NAMALWA (cell line): Measurements from ENCODE around the gene WFDC13.
"Not testable (repeated sequence)": the region's sequence is repeated elsewhere in the genome, so short reads cannot be mapped to it uniquely, and the experiment has no call there.

Experiments used
- DNase-seq: peaks from one replicate; pipeline ENCODE4 v3.0.0-alpha.2; 2015; ENCODE audit warnings: low spot score

WFDC13 gene

GRCh38 chr20:45701873-45702272 is at the start of gene WFDC13:
Gene WFDC13, plus strand, starts transcription at chr20:45702038. Its CDS starts 86 bp downstream, at chr20:45702124.
- no peak for DNase-seq

- DNase-seq, result not testable (repeated sequence)
These were observed 44.8 kb upstream of the WFDC13 start for GRCh38 chr20:45657038-45657437.

DNA sequence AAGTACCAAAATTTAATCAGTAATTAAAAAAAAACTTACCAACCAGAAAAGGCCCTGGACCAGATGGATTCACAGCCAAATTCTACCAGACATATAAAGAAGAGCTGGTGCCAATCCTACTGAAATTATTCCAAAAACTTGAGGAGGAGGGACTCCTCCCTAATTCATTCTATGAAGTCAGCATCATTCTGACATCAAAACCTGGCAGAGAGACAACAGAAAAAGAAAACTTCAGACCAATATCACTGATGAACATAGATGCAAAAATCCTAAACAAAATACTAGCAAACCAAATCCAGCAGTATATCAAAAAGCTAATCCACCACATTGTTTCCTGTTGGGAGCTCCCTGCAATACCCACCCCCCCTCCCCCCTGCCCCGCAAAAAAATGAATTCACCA is 31.7 kb upstream of the WFDC13 start, which contains the start of gene WFDC11:
WFDC11 (minus strand) TSS at position 101 of the 400 bp plus-strand sequence. CDS start 19,639 bp downstream, outside the sequence.
- DNase-seq, result no peak

- DNase-seq, result no peak
These were observed 29.1 kb upstream of the WFDC13 start for GRCh38 chr20:45672765-45673164.

DNA sequence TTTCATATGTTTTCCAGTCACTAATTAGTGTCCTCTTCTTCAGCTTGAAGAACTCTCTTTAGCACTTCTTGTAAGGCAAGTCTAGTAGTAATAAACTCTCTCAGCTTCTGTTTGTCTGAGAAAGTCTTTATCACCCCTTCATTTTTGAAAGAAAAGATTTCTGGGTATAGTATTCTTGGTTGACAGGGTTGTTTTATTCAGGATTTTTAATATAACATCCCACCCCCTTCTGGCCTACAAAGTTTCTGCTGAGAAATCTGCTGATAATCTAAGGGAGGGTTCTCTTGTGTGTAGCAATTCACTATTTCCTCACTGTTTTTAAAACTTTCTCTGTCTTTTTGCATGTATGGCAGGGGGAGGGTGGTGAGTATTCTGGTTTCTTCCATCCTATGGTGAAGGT is 22.2 kb upstream of the WFDC13 start:
- no peak for DNase-seq

DNA sequence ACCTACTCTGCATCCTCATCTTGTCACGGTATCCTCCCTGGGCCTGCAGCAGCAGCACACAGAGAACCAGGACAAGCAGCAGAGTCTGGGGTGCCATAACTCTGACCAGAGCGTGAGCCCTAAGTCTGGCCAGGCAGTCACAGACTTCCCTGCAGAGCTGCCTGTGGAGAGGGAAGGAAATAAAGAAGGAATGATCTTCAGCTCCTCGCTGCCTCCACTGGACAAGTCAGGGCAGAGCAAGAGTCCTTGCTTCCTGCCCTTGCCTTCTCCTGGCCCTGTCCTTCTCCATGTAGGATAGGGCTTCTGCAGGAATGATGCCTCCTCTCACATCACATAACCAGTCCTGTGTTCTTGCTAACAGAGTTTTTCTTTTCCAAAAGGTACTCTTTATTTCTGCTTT is 15.9 kb upstream of the WFDC13 start:
- DNase-seq, result no peak

GRCh38 chr20:45693346-45693745 is 8.5 kb upstream of the WFDC13 start:
- DNase-seq, result not testable (repeated sequence)

- DNase-seq, result no peak
These were observed 6.3 kb upstream of the WFDC13 start for GRCh38 chr20:45695496-45695895.

- no peak for DNase-seq
These were observed 734 bp upstream of the WFDC13 start for GRCh38 chr20:45701104-45701503.

DNA sequence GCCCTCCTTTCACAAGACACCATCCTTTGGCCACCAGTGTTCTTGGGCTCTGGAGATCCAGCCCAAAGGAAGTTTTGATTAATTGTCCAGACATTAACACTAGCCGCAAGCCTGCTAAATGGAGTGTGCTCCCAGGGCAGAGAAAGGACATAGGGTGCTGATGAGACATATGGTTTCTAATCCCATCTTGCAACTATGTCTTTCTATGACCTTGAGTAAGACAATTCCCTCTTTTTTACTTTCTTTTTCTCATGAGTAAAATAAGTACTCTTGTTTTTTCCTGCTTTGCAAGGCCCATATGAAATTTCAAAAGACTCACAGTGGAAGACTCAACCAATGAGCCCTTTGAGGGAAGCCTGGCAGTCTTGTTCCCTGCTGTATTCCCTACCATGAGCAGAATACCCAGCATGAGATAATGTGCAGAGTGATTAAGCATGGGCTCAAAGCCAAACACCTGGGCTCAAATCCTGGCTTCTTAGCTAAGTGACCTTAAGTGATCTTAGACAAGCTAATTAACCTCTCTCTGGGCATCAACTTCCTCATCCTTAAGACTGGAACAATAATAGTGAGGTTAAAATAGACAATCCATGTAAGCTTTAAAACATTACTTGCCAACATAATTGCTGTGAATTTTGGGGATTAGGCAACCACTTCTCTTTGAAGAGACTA is 3.3 kb downstream of the WFDC13 start, which contains the start of gene WFDC10B:
WFDC10B (minus strand) TSS at position 51 of the 669 bp plus-strand sequence. CDS start 19,027 bp downstream, outside the sequence.
- no peak for DNase-seq

DNA sequence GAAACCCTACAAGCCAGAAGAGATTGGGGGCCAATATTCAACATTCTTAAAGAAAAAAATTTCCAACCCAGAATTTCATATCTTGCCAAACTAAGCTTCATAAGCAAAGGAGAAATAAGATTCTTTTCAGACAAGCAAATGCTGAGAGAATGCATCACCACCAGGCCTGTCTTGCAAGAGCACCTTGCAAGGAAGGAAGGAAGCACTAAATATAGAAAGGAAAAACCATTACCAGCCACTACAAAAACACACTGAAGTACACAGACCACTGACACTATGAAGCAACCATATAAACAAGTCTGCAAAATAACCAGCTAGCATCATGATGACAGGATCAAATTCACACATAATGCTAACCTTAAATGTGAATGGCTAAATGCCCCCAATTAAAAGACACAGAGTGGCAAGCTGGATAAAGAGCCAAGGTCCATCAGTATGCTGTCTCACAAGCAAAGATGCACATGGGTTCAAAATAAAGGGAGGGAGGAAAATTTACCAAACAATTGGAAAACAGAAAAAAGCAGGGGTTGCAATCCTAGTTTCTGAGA is 14.4 kb downstream of the WFDC13 start:
- not testable (repeated sequence) for DNase-seq

- DNase-seq, result no peak
These were observed 20.2 kb downstream of the WFDC13 start, which contains the start of gene SPINT4 for GRCh38 chr20:45722047-45722446. Gene SPINT4, plus strand, starts transcription at chr20:45722347. Its CDS starts 21 bp downstream, at chr20:45722368.

DNA sequence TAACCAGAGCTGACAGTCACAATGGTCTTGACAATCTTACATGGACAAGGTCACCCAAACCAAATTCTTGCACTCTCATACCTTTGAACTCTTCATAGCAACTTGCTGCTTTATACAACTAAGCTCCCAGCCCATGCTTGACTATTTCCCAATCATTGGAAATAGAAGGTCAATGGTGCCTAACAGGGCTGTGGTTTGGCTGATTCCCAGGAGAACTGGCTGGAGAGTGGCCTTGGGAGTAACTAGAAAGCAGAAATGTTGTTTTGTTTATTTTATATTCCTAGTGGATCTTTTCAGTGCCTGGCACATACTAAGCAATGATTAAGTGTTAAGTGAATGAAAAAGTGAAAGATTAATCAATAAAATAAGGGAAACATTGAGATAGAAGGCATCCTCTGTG is 23.3 kb downstream of the WFDC13 start:
- no peak for DNase-seq

- DNase-seq, result no peak
These were observed 25.2 kb downstream of the WFDC13 start for GRCh38 chr20:45727044-45727443.

- DNase-seq, result no peak
These were observed 30.4 kb downstream of the WFDC13 start for GRCh38 chr20:45732199-45732598.

DNA sequence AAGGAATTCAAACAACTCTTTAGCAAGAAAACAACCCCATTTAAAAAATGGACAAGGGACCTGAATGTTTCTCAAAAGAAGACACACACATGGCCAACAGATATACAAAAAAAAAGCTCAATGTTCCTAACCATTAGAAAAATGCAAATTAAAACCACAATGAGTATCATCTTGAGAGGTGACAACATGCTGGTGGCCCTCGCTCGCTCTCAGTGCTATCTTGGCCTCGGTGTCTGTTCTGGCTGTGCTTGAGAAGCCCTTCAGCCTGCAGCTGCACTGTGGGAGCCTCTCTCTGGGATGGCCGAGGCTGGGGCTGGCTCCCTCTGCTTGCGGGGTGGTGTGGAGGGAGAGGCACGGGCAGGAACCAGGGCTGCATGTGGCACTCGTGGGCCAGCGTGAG is 33.7 kb downstream of the WFDC13 start:
- DNase-seq, result no peak

- no peak for DNase-seq
These were observed 34.1 kb downstream of the WFDC13 start for GRCh38 chr20:45735988-45736387.

DNA sequence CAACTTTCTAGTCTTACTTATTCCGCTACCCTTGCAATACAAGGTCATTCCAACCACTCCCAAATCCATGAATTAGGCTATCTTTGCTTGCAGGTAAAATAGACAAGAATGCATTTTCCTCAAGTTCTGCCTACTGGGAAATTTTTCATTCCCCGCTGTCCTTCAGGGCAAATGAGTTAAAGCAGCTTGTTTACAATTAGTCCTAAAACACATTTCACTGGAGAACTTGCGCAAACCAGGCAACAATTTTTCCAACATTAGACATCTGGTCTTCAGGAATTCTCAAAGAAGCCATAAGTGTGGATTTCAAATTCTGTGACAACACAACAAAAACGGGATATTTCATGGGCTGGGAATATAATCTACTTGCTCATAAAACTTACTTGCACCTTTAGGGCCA is 40.8 kb downstream of the WFDC13 start:
- DNase-seq, result no peak

DNA sequence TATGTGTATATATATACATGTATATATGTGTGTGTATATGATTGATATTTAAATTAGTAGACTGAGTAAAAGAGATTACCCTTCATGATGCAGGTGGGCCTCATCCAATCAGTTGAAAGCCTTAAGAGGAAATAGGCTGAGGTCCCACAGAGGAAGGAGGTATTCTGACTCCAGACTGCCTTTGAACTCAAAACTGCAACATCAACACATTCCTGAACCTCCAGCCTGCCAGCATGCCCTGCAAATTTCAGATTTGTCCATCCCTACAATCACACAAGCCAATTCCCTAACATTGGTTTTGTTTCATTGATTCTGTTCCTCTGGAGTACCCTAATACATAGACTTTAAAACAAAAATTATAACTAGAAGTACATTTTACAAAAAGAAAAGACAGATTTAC is 43.2 kb downstream of the WFDC13 start:
- DNase-seq, result no peak

GRCh38 chr20:45751721-45752120 is 49.9 kb downstream of the WFDC13 start:
- no peak for DNase-seq

DNA sequence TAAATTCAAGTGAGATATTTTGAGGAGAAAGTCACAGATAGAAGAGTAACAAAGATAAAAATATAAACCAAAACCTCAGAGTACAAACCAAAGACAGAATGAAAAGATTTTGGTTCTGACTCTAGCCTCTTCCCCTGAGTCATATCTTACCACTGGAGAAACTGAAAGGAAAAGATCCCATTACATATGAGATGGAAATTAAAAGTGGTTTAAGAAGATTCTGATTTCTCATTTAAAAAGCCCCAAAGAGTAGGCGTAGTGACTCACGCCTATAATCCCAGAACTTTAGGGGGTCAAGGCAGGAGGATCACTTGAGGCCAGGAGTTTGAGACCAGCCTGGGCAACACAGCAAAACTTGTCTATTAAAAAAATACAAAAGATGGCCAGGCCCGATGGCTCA is 50.9 kb downstream of the WFDC13 start:
- no peak for DNase-seq

GRCh38 chr20:45758096-45758495 is 56.3 kb downstream of the WFDC13 start:
- no peak for DNase-seq
